Uterus (tissue), 4 donors: ENCODE data around the gene CDH4. TPM values are rescaled to one million over a fixed set of nuclear protein-coding genes. Genes with fewer than 3 reads are reported as not detected.

Source experiments
- DNase-seq, 2 donors: peaks; one replicate each; pipeline ENCODE4 v3.0.0-alpha.2; 2019 to 2020
- H3K27ac ChIP-seq, 2 donors: fragments of 200-600 bp; sonication (generic); 1 replicate in 1 of 2; 2 replicates in 1 of 2; pipeline ENCODE4 v1.5.1; 2016 to 2018
- H3K27me3 ChIP-seq, 2 donors: fragments of 200-600 bp; sonication (generic); one replicate each; pipeline ENCODE4 v1.5.1; 2018 to 2019; ENCODE audit warnings: control low read depth in 1 of 2
- H3K36me3 ChIP-seq, 2 donors: fragments of 200-600 bp; sonication (generic); one replicate each; pipeline ENCODE4 v1.5.1; 2019; ENCODE audit warnings: control low read depth in 1 of 2
- H3K4me1 ChIP-seq, 2 donors: fragments of 200-600 bp; sonication (generic); one replicate each; pipeline ENCODE4 v1.5.1; 2018 to 2019; ENCODE audit warnings: control low read depth in 1 of 2
- H3K4me3 ChIP-seq, 2 donors: fragments of 200-600 bp; sonication (generic); 1 replicate in 1 of 2; 2 replicates in 1 of 2; pipeline ENCODE4 v1.5.1; 2018 to 2019; ENCODE audit warnings: mild to moderate bottlenecking in 1 of 2
- H3K9me3 ChIP-seq, 2 donors: fragments of 200-600 bp; sonication (generic); one replicate each; pipeline ENCODE4 v1.5.1; 2019; ENCODE audit warnings: control low read depth in 1 of 2
- CTCF ChIP-seq, 4 experiments: fragments of 200-600 bp in 2 of 4; fragments of 450-650 bp in 2 of 4; sonication (generic) in 2 of 4; IDR thresholded peaks; one replicate each; pipeline ENCODE4 v1.5.1; 2016 to 2019; ENCODE audit warnings: antibody characterized with exemption in 4 of 4, mild to moderate bottlenecking in 2 of 4, moderate library complexity in 1 of 4
- POLR2A ChIP-seq, 2 donors: fragments of 450-650 bp; IDR thresholded peaks; one replicate each; pipeline ENCODE4 v1.6.1; 2016; ENCODE audit warnings: antibody characterized with exemption in 2 of 2, mild to moderate bottlenecking in 1 of 2, moderate library complexity in 1 of 2
- intact Hi-C: fragments of 100-400 bp; cut with DNase I; formaldehyde crosslinking; loops from one replicate; pipeline ENCODE4 v1.15.1; 2023; ENCODE audit warnings: low total_unique reads
- total RNA-seq, 4 donors: library from RNA; depleted of rRNA in 3 of 4; stranded (reverse); fragments of >200 nt in 3 of 4; gene quantifications; one replicate each; pipeline versions ENCODE4 v1.1.0 to v1.2.4, GENCODE V29; 2014 to 2023
- donor health status: DM: yes; HTN: yes; CAD: no.

Gene CDH4
- total RNA-seq, 4 donors from 2014 or later = under 0.01 to 0.55 TPM; not detected in 2

DNA sequence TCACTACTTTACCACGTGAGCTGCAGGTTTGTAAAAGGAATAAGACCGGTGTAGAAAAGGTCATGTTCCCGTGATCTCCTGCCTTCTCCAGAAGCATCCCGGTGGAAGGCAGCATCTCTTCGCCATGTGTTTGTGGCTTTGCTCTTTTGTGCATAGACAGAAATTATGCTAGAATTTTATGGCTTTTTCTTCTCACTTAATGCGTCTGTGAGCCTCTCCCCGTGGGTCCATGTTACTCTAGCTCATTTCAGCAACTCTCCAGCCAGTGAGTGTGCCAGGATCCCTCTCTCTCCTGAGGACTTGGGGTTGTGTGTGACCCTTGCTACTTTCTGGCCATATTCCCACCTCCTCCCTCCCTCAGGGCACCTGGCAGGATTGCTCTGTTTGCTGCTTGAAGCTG is 289.5 kb downstream of the CDH4 start:
- no peaks in the 10 kb centered on the region for H3K9me3 ChIP-seq
- TF ChIP-seq POLR2A (IDR thresholded peaks at IDR 0.05) = no peak
- TF ChIP-seq CTCF (IDR thresholded peaks at IDR 0.05) = no peak

GRCh38 chr20:61543086-61543485 is 291.0 kb downstream of the CDH4 start:
- H3K4me1 ChIP-seq = no peaks in the 10 kb centered on the region
- H3K4me3 ChIP-seq = no peak overlapping the region
- no peaks in the 10 kb centered on the region for H3K36me3 ChIP-seq
- intact Hi-C loops = no loop called here
- no peak for DNase-seq
- TF ChIP-seq POLR2A (IDR thresholded peaks at IDR 0.05) (no peak), CTCF (IDR thresholded peaks at IDR 0.05) (no peak)
- no peak overlapping the region for H3K27ac ChIP-seq
- H3K9me3 ChIP-seq = no peaks in the 10 kb centered on the region
- H3K27me3 ChIP-seq = no peaks in the 10 kb centered on the region

More for the DNA sequence above, 289.5 kb downstream of the CDH4 start:
- Histone ChIP-seq H3K27ac (no peak overlapping the region), H3K36me3 (no peaks in the 10 kb centered on the region), H3K4me1 (no peaks in the 10 kb centered on the region), H3K27me3 (no peaks in the 10 kb centered on the region), H3K4me3 (no peak overlapping the region)
- intact Hi-C loops = no loop called here
- no peak for DNase-seq

GRCh38 chr20:61543931-61544745 is 292.1 kb downstream of the CDH4 start:
- Histone ChIP-seq H3K36me3 (no peaks in the 10 kb centered on the region), H3K9me3 (no peaks in the 10 kb centered on the region), H3K27ac (no peak overlapping the region), H3K4me1 (no peaks in the 10 kb centered on the region), H3K4me3 (no peak overlapping the region), H3K27me3 (no peaks in the 10 kb centered on the region)
- TF ChIP-seq POLR2A (IDR thresholded peaks at IDR 0.05) (no peak), CTCF (IDR thresholded peaks at IDR 0.05) (no peak)
- DNase-seq = no peak
- intact Hi-C loops = no loop called here

GRCh38 chr20:61544910-61545889 is 293.1 kb downstream of the CDH4 start:
- Histone ChIP-seq H3K4me3 (no peak overlapping the region), H3K9me3 (no peaks in the 10 kb centered on the region), H3K36me3 (no peaks in the 10 kb centered on the region), H3K4me1 (no peaks in the 10 kb centered on the region), H3K27ac (no peak overlapping the region), H3K27me3 (no peaks in the 10 kb centered on the region)
- intact Hi-C loops = no loop called here
- no peak for DNase-seq
- TF ChIP-seq CTCF (IDR thresholded peaks at IDR 0.05) (no peak), POLR2A (IDR thresholded peaks at IDR 0.05) (no peak)

GRCh38 chr20:61546641-61547040 is 294.6 kb downstream of the CDH4 start:
- no peaks in the 10 kb centered on the region for H3K9me3 ChIP-seq
- intact Hi-C loops = no loop called here
- H3K36me3 ChIP-seq = no peaks in the 10 kb centered on the region
- no peak overlapping the region for H3K27ac ChIP-seq
- H3K4me3 ChIP-seq = no peak overlapping the region
- H3K4me1 ChIP-seq = no peaks in the 10 kb centered on the region
- no peak for DNase-seq
- H3K27me3 ChIP-seq = no peaks in the 10 kb centered on the region
- TF ChIP-seq CTCF (IDR thresholded peaks at IDR 0.05) = no peak
- no peak for TF ChIP-seq POLR2A (IDR thresholded peaks at IDR 0.05)
